HG03442 (cell line): ENCODE data around the gene COL18A1.
"Not testable (repeated sequence)": the region's sequence is repeated elsewhere in the genome, so short reads cannot be mapped to it uniquely, and the experiment has no call there.

ENCODE experiments used
- ATAC-seq: cut with Tn5 transposase; IDR thresholded peaks from one replicate; pipeline ENCODE4 v1.9.1; 2021; ENCODE audit warnings: mild to moderate bottlenecking, moderate library complexity; ENCODE audit not compliant: unreplicated experiment

The COL18A1 gene

GRCh38 chr21:45404730-45405270 is at the start of gene COL18A1:
TSS of gene COL18A1 (plus strand) at chr21:45405165. CDS start at chr21:45405231, 66 bp downstream.
- ATAC-seq, result no peak

GRCh38 chr21:45355573-45355972 is 49.4 kb upstream of the COL18A1 start:
- ATAC-seq, result no peak

DNA sequence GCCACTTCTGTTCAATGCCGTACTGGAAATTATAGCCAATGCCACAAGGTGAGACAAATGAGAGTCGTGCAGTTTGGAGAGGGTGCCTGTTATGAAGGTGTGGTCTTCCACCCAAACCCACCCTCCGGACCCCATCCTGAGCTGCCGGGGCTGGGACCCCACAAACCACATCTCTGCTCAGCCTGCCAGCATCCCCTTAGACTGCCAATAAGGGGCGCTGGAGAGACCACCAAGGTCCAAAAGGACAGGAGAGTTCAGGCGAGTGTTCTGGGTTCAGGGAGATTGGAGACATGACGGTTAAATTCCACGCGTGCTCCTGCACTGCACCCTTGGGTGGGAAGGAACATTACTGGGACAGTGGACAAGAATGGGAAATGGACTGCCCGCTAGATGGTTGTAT is 48.7 kb upstream of the COL18A1 start:
- ATAC-seq, result no peak

GRCh38 chr21:45356653-45357435 is 48.1 kb upstream of the COL18A1 start:
- ATAC-seq, result no peak

- ATAC-seq, result no peak
These were observed 47.3 kb upstream of the COL18A1 start for GRCh38 chr21:45357436-45358260.

- no peak for ATAC-seq
These were observed 46.7 kb upstream of the COL18A1 start for GRCh38 chr21:45358261-45358670.

DNA sequence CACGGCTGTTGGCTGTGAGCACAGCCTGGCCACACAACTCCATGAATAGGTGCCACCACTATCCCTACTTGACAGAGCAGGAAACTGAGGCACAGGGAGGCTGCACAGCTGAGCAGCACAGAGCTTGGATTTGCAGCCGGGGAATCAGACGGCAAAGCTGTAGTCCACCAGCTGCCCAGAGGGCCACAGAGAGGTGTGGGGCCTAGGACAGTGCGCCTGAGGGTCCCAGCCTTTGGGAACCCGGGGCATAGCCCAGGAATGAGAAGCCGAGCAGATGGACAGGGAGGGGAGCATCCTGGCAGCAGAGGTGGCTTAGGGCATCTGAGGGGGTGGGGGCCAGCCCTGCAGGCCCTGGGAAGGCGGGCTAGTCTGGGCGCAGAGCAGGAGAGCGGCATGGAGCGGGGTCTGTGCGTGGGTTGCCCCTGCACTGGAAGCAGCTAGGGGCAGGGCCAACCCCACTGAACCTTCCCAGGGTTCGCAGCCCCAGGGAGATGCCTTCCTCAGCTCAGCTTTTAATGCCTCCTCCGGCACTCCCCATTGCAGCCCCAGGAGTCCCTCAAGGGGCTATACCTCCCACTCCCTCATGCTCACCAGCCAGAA is 46.2 kb upstream of the COL18A1 start:
- ATAC-seq, result no peak

GRCh38 chr21:45359451-45360217 is 45.3 kb upstream of the COL18A1 start:
- ATAC-seq, result no peak

DNA sequence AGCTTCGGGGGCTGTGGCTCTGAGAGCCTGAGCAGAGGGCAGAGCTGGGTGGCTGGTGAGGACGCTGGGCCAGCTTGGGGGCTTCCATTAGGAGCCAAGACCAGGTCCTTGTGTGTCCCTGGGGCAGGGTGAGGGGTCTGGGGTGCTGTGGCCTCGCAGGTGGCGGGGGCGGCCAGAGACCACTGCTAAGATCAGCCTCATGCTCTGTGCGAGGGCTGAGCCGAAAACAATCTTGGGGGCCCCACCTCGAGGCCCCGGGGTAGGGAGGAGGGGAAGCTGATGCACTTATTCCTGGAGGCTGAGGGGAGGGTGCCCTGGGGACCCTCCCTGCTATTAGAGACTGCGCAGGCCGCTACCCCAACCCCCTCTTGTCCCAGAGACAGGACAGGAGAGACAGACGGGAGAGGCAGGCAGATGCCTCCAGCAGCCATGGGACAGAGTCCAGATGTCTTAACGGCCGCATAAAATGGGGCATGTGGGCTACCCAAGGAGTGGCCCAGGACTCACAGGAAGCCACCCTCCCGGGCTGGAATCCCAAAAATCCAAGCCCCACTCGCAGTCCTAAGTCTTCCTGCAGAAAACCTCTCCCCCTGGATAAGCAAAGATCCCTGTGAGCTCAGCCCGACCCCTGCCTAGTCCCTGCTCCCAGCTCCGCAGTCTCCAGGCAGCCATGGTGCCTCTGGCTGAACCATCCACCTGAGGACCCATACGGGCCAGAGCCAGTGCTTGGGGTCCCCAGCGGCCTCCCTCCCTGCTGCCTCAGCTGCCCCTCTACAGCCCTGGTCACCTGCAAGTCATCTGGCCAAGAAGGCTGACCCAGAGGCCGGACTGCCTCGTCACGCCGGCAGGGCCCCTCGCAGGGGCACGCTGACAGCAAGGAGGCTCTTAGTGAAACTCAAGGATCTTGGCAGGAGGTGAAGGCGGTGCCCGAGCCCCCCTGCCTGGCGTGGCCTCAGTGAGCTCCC is 43.6 kb upstream of the COL18A1 start:
- no peak for ATAC-seq

GRCh38 chr21:45362077-45362747 is 42.8 kb upstream of the COL18A1 start:
- ATAC-seq, result no peak

GRCh38 chr21:45362748-45363145 is 42.2 kb upstream of the COL18A1 start:
- no peak for ATAC-seq

DNA sequence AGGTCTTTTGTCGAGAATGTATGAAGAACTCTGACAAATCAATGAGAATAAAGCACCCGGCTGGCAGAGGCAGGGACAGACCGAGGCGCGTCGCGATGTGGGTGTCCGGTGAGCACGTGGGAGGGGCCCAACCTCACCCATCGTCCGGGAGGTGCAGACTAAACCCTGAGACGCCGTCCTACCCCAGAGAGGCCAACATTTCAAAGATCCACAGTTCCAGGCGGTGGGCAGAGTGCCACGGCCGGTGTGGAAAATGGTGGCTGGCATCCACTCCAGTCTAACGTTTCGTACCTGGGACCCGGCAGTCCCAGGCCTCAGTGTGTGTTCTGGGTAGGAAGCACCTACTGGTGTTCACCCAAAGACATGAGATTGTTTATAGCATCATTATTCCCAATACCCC is 41.7 kb upstream of the COL18A1 start:
- not testable (repeated sequence) for ATAC-seq

DNA sequence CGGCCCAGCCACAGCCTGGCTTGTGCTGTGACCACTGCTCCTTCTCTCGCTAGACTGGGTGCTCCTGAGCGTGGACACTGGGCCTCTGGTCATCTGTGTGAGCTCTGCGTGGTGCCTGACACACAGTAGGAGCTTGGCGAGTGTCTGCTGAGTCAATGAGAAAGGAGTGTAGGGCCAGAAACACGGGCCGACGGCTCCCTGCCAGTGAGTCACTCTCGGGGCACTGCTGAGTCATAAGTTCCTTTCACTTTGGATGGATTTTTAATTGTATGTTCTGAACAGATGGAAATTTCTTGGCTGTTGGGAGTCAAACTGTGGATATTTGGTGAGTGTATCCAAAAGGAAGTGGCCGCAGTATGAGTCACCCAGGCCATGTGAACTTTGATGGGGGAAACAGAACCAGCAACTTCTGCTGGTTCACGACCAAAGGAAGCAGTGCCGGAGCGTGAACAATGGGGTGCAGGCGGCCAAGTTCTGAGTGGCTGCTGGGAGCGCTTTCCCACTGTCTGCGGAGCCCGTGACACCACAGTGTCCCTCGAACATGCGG is 41.0 kb upstream of the COL18A1 start:
- ATAC-seq, result no peak

GRCh38 chr21:45364468-45365185 is 40.3 kb upstream of the COL18A1 start:
- no peak for ATAC-seq

DNA sequence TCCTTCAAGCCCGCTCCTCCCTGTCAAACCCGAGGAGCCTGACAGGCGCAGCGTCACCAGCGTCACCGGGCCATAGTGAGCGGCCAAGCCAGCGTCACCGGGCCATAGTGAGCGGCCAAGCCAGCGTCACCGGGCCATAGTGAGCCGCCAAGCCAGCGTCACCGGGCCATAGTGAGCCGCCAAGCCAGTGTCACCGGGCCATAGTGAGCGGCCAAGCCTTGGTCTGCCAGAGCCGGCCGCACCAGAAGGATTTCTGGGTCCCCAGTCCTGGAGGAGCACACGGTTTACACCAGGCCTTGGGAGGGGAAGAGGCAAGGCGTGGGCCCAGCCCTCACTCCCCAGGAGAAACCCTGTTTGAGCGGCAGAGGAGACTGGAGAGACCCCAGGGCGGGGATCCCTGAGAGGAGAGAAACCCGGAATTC is 39.8 kb upstream of the COL18A1 start:
- no peak for ATAC-seq

- no peak for ATAC-seq
These were observed 39.2 kb upstream of the COL18A1 start for GRCh38 chr21:45365608-45366241.

- no peak for ATAC-seq
These were observed 38.5 kb upstream of the COL18A1 start for GRCh38 chr21:45366476-45366875.
